HepG2 (cell line): Measurements from ENCODE around the gene FETUB.

Experiments used
- CEBPB ChIP-seq: IDR thresholded peaks from 2 replicates; pipeline ENCODE4 v1.6.1; 2011; ENCODE audit warnings: low read depth, low read length, improper control_type of control experiment, borderline replicate concordance
- CTCF ChIP-seq: sonication (generic); formaldehyde crosslinking; IDR thresholded peaks from 2 replicates; pipeline ENCODE4 v1.5.0; 2020; ENCODE audit warnings: mild to moderate bottlenecking, missing genetic modification reagents, moderate library complexity
- ESRRA ChIP-seq: sonication (generic); formaldehyde crosslinking; IDR thresholded peaks from 2 replicates; pipeline ENCODE4 v1.5.1; 2020; ENCODE audit warnings: mild to moderate bottlenecking, low read depth, missing genetic modification reagents
- KLF9 ChIP-seq: IDR thresholded peaks from 2 replicates; pipeline ENCODE4 v1.6.1; 2016; ENCODE audit warnings: low read depth
- POLR2A ChIP-seq, 2 experiments: IDR thresholded peaks; 2 replicates each; pipeline ENCODE4 v1.6.1; 2011; ENCODE audit warnings: low read depth in 2 of 2, low read length in 2 of 2, mild to moderate bottlenecking in 1 of 2, moderate library complexity in 1 of 2; ENCODE audit not compliant: insufficient read depth in 1 of 2
- ZBTB34 ChIP-seq: sonication (generic); formaldehyde crosslinking; IDR thresholded peaks from 2 replicates; pipeline ENCODE4 v1.8.0; 2022; ENCODE audit warnings: mild to moderate bottlenecking, missing genetic modification reagents
- ZNF124 ChIP-seq: sonication (generic); formaldehyde crosslinking; IDR thresholded peaks from 2 replicates; pipeline ENCODE4 v1.4.0; 2020; ENCODE audit warnings: missing genetic modification reagents
- ZNF562 ChIP-seq: sonication (generic); formaldehyde crosslinking; IDR thresholded peaks from 2 replicates; pipeline ENCODE4 v1.8.0; 2022; ENCODE audit warnings: missing genetic modification reagents, borderline replicate concordance
- ZSCAN12 ChIP-seq: sonication (generic); formaldehyde crosslinking; IDR thresholded peaks from 2 replicates; pipeline ENCODE4 v1.9.0; 2021; ENCODE audit warnings: mild to moderate bottlenecking, missing genetic modification reagents

DNA sequence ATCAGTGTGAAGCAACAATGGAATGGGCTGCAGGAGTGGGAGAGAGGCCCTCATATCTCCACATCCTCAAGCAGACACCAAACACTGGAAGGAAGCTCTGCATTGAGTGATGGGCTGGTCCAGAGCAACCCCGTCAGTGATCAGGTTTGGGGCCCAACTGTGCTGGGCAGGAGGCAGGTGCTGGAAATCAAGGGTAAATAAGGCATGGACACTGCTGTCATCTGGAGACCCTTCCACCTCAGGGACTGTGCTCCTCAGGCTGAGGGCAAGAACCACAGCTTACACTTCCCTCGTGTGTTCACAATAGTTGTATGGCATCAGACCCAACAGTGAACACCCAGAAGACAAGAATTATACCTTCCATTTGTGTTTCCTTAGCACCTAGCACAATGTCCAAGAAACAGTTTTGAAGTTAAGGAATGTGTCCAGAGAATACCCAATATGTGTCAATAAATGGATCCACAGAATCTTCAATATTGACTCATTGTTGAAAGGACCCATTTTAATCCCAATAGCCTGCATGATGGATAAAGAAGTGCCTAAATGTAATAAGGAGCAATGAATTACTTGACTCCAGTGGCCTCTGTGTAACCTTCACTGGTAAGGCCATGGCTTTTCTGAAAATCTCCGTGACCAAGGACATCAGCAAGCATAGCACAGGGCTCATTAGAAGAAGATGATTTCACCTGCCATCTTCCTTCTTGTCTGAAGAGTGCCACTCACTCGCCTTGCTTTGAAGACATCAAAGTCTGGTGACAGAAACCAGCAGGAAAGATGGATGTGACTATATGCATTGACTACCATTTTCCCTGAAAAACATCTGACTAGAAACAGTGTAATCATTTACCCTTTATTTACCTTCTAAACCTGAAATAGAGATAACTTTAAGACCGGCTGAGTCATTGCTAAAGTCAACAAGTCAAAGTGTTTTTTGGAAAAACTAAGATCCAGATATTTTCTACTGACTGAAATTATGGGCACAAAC is 34.3 kb upstream of the FETUB start:
- TF ChIP-seq POLR2A (IDR thresholded peaks at IDR 0.05; ENCODE audit: insufficient read depth in 1 of 2, low read depth in 2 of 2, low read length in 2 of 2) (peak in 1 of 2 experiments; percentile 50; a peak in 2 of 4 replicates), ZNF562 (CRISPR knock-in tag) (no peak), ZNF124 (peak; percentile 59; the same call in 1 of the 2 replicates), KLF9 (CRISPR knock-in tag) (no peak), ESRRA (no peak), ZSCAN12 (CRISPR knock-in tag) (no peak), CTCF (CRISPR knock-in tag) (no peak), ZBTB34 (CRISPR knock-in tag) (0 out of 2 replicates have a peak, but pooled peaks have one; percentile 43), CEBPB (no peak; the same call in 1 of the 2 replicates)
